ENCODE measurements around the gene CACNA1C. TPM values are rescaled to one million over a fixed set of nuclear protein-coding genes. Genes with fewer than 3 reads are reported as not detected.

CACNA1C gene
- 0.35 and 0.89 TPM in 2 replicates for total RNA-seq (2014; rRNA removed; shearing (Covaris generic))

DNA sequence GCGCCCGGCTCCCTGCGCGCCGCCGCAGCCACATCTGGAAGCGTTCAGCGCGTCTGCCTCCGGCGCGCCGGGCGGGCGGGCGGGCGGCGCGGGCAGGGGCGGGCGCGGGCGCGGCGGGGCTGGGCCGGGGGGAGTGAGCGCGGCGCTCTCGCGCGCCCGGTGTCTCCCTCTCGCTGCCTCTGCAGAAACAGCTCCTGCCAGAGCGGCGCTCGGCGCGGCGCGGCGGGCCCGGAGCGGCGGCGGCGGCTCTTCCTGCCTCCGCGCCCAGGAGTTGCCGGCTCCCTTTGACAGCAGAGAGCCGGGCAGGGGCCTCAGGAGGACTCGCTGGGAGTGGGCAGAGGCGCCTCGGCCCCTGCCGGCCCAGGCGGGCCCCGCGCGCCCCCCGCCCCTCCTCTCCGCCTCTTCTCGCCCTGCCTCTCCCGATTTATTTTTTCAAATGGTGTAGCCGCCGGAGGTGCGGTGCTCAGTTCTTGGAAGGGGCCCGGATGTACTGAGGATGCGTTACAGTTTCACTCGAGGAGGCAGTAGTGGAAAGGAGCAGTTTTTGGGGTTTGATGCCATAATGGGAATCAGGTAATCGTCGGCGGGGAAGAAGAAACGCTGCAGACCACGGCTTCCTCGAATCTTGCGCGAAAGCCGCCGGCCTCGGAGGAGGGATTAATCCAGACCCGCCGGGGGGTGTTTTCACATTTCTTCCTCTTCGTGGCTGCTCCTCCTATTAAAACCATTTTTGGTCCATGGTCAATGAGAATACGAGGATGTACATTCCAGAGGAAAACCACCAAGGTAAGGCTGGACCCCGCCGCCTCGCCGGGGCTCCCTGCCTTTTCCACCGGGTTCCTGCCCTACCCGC, at the start of gene CACNA1C:
Gene CACNA1C, plus strand, starts transcription at position 162 of the 853 bp plus-strand sequence. Its CDS starts 576 bp downstream, at position 738.
- Histone ChIP-seq H3K27me3 (ENCODE audit: control insufficient read depth, insufficient read depth, low read length) (peaks cover 57% of the 10 kb centered on the region), H3K4me3 (ENCODE audit: insufficient read depth, low read depth, low read length) (peak within 1 kb of the TSS; percentile 59), H3K36me3 (replicated peaks; ENCODE audit: control insufficient read depth, insufficient read depth, low read length) (no peaks in the 10 kb centered on the region)
- DNase-seq: peak; percentile 93

DNA sequence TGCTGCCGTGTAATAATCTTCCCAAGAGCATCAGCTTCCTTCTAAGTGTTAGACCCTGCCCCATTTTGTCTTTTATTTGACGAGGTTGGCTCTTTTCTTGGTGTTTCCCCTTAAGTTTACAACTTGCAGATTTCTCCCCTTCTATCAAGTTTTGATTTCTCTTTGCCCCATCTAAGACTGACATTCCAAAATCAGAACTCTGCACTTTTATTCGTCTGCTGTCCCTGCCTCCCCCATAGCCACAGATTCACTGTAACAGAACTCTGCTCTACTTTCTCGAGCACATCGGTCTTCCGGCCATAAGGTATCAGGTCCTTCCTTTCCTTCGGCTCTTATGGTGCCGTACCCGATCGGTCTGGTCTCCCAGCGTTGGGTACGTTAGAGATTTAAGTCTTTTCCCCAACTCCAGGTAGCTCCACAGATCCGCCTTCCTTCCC, 49.1 kb upstream of the CACNA1C start:
- DNase-seq: no peak
- no peaks in the 10 kb centered on the region for H3K27me3 ChIP-seq (ENCODE audit: control insufficient read depth, insufficient read depth, low read length)
- peak overlapping the region; percentile 83 for H3K4me3 ChIP-seq (ENCODE audit: insufficient read depth, low read depth, low read length)
- no peaks in the 10 kb centered on the region for H3K36me3 ChIP-seq (replicated peaks; ENCODE audit: control insufficient read depth, insufficient read depth, low read length)

DNA sequence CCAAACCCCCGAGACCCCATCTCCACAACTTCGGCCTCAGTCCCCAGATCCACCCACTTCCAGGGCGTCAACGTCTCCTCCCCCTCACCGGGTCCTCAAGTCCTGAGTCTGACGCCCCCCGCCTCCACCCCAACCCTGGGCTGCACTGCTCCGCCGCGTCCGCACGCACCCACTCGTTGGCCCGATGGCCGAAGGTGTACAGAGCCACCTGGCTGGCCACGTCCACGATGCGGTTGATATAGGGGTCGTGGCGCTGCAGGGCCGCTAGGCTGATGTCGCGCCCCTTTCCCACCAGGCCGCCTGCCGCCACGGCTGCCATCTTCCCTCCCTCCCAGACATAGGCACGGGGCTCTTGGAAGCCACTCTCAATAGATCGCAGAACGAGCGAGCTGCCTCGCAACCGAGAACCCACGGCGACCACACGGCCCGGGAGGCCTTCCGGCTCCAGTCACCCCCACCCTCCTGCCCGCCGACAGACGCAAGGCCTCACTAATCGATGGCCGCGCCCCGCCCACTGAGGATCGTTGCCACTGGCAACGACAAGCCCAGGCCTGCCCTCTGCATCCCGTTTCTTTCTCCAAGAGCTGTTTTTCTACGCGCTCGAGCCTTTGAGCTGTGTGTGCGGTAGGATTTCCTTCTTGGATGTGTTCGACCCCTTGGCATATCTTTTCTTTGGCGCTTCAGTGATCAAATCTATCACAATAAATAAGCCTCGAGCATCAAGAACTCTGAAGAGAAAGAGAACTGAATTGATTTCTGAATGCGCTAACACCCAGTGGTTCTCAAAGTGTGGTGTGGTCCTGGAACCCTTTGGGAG, 48.5 kb upstream of the CACNA1C start, which contains the start of gene DCP1B:
Gene DCP1B, minus strand, starts transcription at position 345 of the 817 bp plus-strand sequence. Its CDS starts 26 bp downstream, at position 319.
- Histone ChIP-seq H3K27me3 (ENCODE audit: control insufficient read depth, insufficient read depth, low read length) (no peaks in the 10 kb centered on the region), H3K36me3 (replicated peaks; ENCODE audit: control insufficient read depth, insufficient read depth, low read length) (no peaks in the 10 kb centered on the region), H3K4me3 (ENCODE audit: insufficient read depth, low read depth, low read length) (peak within 1 kb of the TSS; percentile 83)
- peak; percentile 94 for DNase-seq

DNA sequence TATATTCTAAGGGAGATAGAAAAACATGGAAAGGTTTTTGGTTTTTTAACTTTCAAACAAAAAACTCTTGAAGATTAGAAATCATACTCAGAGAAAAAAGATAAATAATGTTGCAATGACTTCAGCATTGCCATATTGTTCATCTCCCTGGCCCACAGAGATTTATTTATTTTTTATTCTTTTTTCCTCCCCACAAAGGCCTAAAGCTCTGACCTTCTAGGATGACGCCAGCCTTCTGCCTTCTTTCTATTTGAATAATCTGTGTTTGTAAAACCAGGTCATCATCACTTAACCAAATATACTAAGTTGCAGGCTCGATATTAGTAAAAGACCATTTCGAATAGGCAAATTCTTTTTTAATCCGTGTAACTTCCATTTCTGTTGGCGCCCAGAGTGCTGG, 44.1 kb upstream of the CACNA1C start:
- no peaks in the 10 kb centered on the region for H3K36me3 ChIP-seq (replicated peaks; ENCODE audit: control insufficient read depth, insufficient read depth, low read length)
- H3K4me3 ChIP-seq (ENCODE audit: insufficient read depth, low read depth, low read length): no peak overlapping the region
- H3K27me3 ChIP-seq (ENCODE audit: control insufficient read depth, insufficient read depth, low read length): no peaks in the 10 kb centered on the region
- DNase-seq: no peak

DNA sequence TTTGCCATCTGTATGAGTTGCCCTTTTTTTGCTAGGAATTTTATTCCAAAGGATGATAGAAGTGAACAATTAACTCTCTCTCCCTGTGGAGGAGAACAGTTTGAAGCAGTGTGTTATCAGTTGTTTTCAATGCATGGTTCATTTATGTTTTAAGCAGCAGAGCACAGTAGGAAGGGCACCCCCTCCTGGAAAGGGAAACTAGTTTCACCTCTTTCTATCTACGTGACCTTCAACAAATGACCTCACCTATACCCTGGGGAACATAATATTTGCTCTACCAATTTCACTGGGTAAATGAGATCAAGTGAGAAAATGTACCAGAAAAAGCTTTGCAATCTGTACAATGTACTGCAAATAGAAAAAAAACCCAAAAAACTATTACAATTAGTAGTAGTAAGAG, 43.2 kb upstream of the CACNA1C start:
- no peaks in the 10 kb centered on the region for H3K36me3 ChIP-seq (replicated peaks; ENCODE audit: control insufficient read depth, insufficient read depth, low read length)
- H3K27me3 ChIP-seq (ENCODE audit: control insufficient read depth, insufficient read depth, low read length): no peaks in the 10 kb centered on the region
- no peak overlapping the region for H3K4me3 ChIP-seq (ENCODE audit: insufficient read depth, low read depth, low read length)
- DNase-seq: peak; percentile 38

DNA sequence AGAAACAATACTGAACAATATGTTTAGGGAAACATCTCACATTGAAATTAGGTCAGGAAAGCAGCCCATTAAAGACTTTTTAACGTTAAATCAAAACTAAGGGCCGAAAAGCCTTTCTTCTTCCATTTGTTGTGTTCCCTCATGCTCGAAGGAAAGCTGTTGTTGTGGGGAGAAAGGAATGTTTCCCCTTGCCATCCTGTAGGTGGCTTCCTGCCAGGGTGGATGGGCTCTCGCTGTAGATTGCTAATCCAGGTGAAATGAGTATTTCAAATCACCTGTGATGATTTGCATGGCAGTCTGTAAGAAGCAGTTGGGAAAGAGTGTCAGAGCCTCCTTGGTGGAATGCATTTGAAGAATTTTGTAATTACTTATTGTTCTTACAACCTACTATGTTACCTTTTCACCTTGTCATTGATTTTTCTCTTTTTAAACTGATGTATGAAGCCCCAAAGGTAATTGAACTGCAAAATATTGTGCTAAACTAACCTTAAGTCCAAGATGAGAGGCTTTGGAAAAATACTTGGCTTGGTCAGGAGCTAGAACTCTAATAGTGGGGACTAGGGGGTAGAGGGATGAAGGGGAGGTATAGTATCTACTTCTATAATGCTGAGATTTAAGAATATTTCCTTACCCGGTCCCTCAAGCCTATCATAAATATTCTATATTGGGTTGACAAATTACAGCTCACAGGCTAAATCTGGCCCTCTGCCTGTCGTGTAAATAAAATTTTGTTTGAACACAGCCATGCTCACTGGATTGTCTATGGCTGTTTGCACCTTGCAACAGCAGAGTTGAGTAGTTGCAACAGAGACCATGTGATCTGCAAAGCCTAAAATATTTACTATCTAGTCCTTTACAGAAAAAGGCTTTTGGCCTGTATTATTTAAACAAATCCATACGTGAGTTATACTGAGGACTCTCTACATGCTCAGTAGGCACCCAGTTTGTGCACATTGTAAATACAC, 40.9 kb upstream of the CACNA1C start:
- Histone ChIP-seq H3K36me3 (replicated peaks; ENCODE audit: control insufficient read depth, insufficient read depth, low read length) (no peaks in the 10 kb centered on the region), H3K4me3 (ENCODE audit: insufficient read depth, low read depth, low read length) (no peak overlapping the region), H3K27me3 (ENCODE audit: control insufficient read depth, insufficient read depth, low read length) (no peaks in the 10 kb centered on the region)
- DNase-seq: peak; percentile 42

DNA sequence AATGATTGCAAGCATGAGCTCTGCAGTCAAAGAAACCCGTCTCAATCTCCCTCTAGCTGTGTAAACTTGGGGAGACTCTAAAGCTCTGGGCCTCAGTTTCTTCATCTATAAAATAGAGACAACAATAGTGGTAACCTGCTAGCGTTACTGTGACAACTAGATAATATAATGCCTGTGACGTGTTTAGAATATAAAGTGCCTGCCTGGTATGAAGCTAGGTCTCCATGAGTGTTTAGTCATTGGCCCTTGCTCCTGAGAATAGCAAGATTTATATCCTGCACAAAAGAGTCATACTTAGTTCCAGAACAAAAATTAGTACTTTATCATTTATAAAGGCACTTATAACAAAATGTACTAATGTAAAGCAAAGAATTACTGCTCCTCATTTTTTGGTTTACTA, 39.7 kb upstream of the CACNA1C start:
- DNase-seq: no peak
- Histone ChIP-seq H3K27me3 (ENCODE audit: control insufficient read depth, insufficient read depth, low read length) (no peaks in the 10 kb centered on the region), H3K4me3 (ENCODE audit: insufficient read depth, low read depth, low read length) (no peak overlapping the region), H3K36me3 (replicated peaks; ENCODE audit: control insufficient read depth, insufficient read depth, low read length) (no peaks in the 10 kb centered on the region)

DNA sequence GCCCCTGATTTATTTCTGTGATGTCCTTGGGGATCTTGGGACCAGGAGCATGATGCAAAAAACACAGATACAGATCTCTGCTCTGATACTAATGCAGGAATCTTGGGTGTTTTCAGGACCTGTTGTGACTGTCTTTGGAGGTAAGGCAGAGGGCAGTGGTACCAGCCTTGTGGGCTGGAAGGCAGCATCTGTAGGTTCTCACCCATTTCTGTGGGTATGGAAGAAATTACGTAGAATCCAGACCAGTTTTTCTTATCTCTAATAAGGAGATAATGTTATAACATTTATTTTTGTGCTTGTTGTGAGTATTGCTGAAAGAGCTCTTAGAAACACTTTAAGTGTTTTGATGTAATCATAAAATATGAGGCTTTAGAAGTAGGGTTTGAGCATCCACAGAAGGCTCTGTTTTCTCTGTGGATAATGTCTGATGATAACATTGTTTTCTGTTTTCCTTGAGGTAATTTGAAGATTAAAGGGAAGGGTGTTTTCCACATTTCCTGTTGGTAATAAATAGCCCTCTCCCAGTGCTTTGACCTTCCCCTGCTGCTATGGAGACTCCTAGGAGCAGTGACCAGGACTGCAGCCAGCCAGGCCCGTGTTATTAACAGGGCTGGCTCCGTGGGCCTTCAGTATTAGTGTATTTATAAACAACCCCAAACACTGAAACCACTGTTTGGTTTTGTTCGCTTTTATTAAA, 39.1 kb upstream of the CACNA1C start:
- no peak for DNase-seq

DNA sequence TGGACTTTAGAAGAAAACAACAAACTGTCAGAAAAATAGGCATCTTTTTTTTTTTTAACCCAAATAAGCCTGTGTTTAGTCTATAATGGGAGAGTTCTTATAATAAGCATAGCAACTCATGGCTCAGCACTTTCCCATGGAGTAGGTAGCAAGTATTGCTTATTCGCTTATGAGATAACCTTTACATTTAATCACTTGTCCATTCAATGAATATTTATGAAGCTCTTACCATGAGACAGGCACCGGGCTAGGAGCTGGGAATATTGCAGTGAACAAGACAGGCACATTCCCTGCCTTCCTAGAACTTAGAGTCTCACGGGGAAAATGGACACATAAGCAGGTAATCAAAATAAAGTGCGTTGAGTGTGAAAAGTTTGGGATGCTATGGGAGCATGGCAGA, 38.6 kb upstream of the CACNA1C start:
- DNase-seq: no peak
- Histone ChIP-seq H3K4me3 (ENCODE audit: insufficient read depth, low read depth, low read length) (no peak overlapping the region), H3K27me3 (ENCODE audit: control insufficient read depth, insufficient read depth, low read length) (no peaks in the 10 kb centered on the region), H3K36me3 (replicated peaks; ENCODE audit: control insufficient read depth, insufficient read depth, low read length) (no peaks in the 10 kb centered on the region)

More for the DNA sequence above, 39.1 kb upstream of the CACNA1C start:
- no peaks in the 10 kb centered on the region for H3K36me3 ChIP-seq (replicated peaks; ENCODE audit: control insufficient read depth, insufficient read depth, low read length)
- no peaks in the 10 kb centered on the region for H3K27me3 ChIP-seq (ENCODE audit: control insufficient read depth, insufficient read depth, low read length)
- no peak overlapping the region for H3K4me3 ChIP-seq (ENCODE audit: insufficient read depth, low read depth, low read length)

DNA sequence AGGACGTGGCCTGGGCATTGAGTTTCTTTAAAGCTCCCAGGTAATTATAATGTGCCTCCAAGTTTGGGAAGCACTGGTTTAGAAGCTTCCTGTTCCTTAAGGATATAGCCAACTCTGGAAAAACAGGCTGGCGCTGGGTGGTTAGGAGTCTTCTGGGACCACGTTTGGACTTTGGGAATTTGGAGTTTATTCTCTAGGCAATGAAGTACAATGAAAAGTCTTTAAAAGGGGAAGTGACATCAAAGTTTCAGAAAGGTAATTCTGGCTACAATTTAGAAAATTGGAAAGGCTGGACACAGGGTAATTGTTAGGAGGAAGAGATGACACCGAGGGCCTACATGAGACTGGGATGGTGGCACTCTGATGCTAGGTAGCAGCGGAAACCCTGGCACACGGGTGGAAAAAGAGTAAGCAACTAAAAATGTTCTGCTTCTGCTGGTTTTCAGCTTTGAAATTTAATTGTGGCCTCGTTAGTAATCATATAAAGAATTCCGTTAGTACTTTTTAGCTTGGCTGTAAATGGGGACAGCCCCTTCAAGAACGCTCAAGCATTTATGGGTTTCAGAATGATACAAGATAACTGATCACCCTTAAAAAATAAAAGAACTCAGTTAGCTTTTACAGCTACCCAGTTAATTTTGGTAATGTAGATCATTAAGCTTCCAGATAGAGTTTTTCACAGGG, 35.8 kb upstream of the CACNA1C start:
- H3K36me3 ChIP-seq (replicated peaks; ENCODE audit: control insufficient read depth, insufficient read depth, low read length): no peaks in the 10 kb centered on the region
- DNase-seq: no peak
- no peak overlapping the region for H3K4me3 ChIP-seq (ENCODE audit: insufficient read depth, low read depth, low read length)
- H3K27me3 ChIP-seq (ENCODE audit: control insufficient read depth, insufficient read depth, low read length): no peaks in the 10 kb centered on the region

DNA sequence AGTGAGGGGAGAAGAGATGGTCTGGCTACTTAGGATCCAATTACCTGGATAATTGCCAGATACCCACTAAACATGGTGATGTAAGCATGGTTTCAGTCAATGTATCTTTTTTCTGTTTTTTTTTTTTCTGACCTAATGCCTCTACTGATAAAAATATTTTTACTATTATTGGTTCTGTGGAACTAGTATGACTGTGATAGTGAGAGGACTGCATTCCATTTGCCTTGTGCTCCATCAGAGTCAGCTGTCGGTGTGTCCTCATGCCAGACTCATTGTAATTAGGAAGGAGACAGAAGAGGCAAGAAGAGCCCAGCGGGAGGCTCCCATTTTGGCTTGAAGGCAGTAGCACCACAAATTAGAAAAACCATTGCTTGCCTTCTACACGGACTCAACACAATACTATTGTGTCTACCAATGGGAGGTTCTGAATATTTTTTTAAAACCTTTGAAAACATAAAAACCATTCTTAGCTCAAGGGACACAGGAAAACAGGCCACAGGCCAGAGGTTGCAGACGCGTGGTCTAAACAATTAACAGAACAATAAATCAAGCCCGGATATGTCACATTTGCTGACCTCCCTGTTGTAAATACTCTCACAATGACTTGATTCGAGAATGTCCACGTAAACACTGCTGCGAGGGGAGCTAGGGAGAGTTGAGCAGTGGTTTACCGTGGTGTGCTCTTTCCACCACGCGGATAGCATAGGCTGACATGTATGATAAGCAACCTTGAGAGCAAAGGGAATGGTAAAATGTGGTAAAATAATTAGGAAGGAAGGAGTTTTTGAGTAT, 35.0 kb upstream of the CACNA1C start:
- H3K4me3 ChIP-seq (ENCODE audit: insufficient read depth, low read depth, low read length): no peak overlapping the region
- H3K27me3 ChIP-seq (ENCODE audit: control insufficient read depth, insufficient read depth, low read length): no peaks in the 10 kb centered on the region
- DNase-seq: no peak
- no peaks in the 10 kb centered on the region for H3K36me3 ChIP-seq (replicated peaks; ENCODE audit: control insufficient read depth, insufficient read depth, low read length)

DNA sequence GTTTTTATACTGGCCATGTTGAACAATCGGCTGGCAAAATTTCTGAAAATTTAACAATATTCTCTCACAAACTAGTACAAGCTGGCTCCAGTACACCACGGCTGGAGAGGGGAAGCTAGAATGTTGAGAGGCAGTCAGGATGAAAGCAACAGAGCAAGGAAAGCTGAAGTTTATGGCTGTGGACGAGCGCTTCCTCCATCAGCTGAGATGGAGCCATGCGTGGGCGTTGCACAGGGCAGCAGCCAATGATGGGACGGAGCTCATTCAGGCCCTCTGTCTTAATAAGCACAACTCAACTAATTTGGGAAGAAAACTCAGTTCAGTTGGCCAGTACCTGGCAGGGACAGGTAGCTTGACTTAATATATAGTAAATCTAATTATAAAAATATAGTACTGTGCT, 34.4 kb upstream of the CACNA1C start:
- no peak for DNase-seq

More for the DNA sequence above, 34.4 kb upstream of the CACNA1C start:
- H3K27me3 ChIP-seq (ENCODE audit: control insufficient read depth, insufficient read depth, low read length): no peaks in the 10 kb centered on the region
- H3K36me3 ChIP-seq (replicated peaks; ENCODE audit: control insufficient read depth, insufficient read depth, low read length): no peaks in the 10 kb centered on the region
- H3K4me3 ChIP-seq (ENCODE audit: insufficient read depth, low read depth, low read length): no peak overlapping the region

Measured in H7 (cell line).